H1 (cell line): ENCODE measurements around the gene ZNF300. TPM values are rescaled to one million over a fixed set of nuclear protein-coding genes. Genes with fewer than 3 reads are reported as not detected.

ENCODE experiments used
- CHD7 ChIP-seq: fragments of 300-600 bp; sonication (generic); IDR thresholded peaks from 2 replicates; pipeline ENCODE4 v1.7.1; 2012; ENCODE audit warnings: low read length, moderate library complexity, mild to moderate bottlenecking, inconsistent platforms; ENCODE audit not compliant: insufficient replicate concordance
- CTBP2 ChIP-seq: IDR thresholded peaks from 2 replicates; pipeline ENCODE4 v1.7.0; 2011; ENCODE audit warnings: borderline replicate concordance, mild to moderate bottlenecking, moderate library complexity, mixed read lengths, low read length; ENCODE audit not compliant: insufficient read depth, insufficient read length
- EP300 ChIP-seq, 2 experiments: IDR thresholded peaks; 1 replicate in 1 of 2; 2 replicates in 1 of 2; pipeline ENCODE4 v1.6.1; 2011 to 2012; ENCODE audit warnings: low read depth in 2 of 2, low read length in 2 of 2, mild to moderate bottlenecking in 2 of 2, borderline replicate concordance in 1 of 2, inconsistent platforms in 1 of 2, moderate library complexity in 1 of 2
- EZH2 ChIP-seq: fragments of 200-600 bp; sonication (generic); IDR thresholded peaks from 2 replicates; pipeline ENCODE4 v1.7.1; 2012; ENCODE audit warnings: low read depth, mild to moderate bottlenecking, moderate library complexity, low read length, inconsistent platforms; ENCODE audit not compliant: severe bottlenecking
- FOSL1 ChIP-seq: IDR thresholded peaks from 2 replicates; pipeline ENCODE4 v1.6.1; 2011; ENCODE audit warnings: mild to moderate bottlenecking, low read depth, low read length, moderate library complexity; ENCODE audit not compliant: insufficient read depth
- GTF2F1 ChIP-seq: IDR thresholded peaks from 2 replicates; pipeline ENCODE4 v1.6.1; 2012; ENCODE audit warnings: low read depth, low read length, improper control_type of control experiment, borderline replicate concordance
- RXRA ChIP-seq: IDR thresholded peaks from 2 replicates; pipeline ENCODE4 v1.6.1; 2011; ENCODE audit warnings: low read depth, mild to moderate bottlenecking, low read length, moderate library complexity; ENCODE audit not compliant: insufficient read depth
- polyA plus RNA-seq, 7 experiments: library from polyadenylated mRNA; depleted of rRNA in 3 of 7; stranded (reverse) in 5 of 7; unstranded in 2 of 7; fragments of >200 nt in 5 of 7; fragments of 200-250 nt in 2 of 7; gene quantifications; 1 replicate in 5 of 7; 2 replicates in 1 of 7; 4 replicates in 1 of 7; pipeline versions ENCODE4 v1.2.1 to v1.2.3, GENCODE V29; 2011 to 2013; ENCODE audit warnings: missing spikeins in 2 of 7, mixed read lengths in 2 of 7
- total RNA-seq: library from RNA; stranded (reverse); fragmentation: NEBNext Ultra II Directional; extraction: Animal tissue kit (Norgen Biotek cat#: 25700); gene quantifications from 2 replicates; pipeline ENCODE4 v1.2.1, GENCODE V29; 2021

The ZNF300 gene
- total and polyA plus RNA-seq, 2 of the 8 experiments (the other 6 are each of a cell fraction or from before 2014, with no cell fraction given), result 6.7 to 15.8 TPM

- TF ChIP-seq GTF2F1 (no peak), CHD7 (no peak), FOSL1 (no peak), EP300 (IDR thresholded peaks at IDR 0.05; ENCODE audit: borderline replicate concordance in 1 of 2, low read depth in 2 of 2, low read length in 2 of 2) (no peak), EZH2 (no peak), RXRA (no peak), CTBP2 (no peak)
Measured at GRCh38 chr5:150853561-150853960, 51.2 kb downstream of the ZNF300 start (continued).
